SK-N-SH (cell line): ENCODE results near the gene MACROD2. TPM values are rescaled to one million over a fixed set of nuclear protein-coding genes. Genes with fewer than 3 reads are reported as not detected.

Experiments
- CTCF ChIA-PET: fragments of 300-600, 350-600 bp; formaldehyde crosslinking; extraction: SDS; loops from one replicate; lab custom pipeline; 2021; lab: Yijun Ruan, JAX
- POLR2A ChIA-PET: fragments of 350-600 bp; sonication (Branson Sonifier 250); formaldehyde crosslinking; extraction: SDS; loops from one replicate; lab custom pipeline; 2020; ENCODE audit warnings: antibody characterized with exemption, inconsistent platforms; lab: Yijun Ruan, JAX
- DNase-seq: peaks from one replicate; pipeline ENCODE4 v3.0.0; 2012
- H2AFZ ChIP-seq: fragments of 200-600 bp; sonication (generic); 2 replicates; pipeline ENCODE4 v1.8.1; 2016; ENCODE audit warnings: antibody characterized with exemption, mild to moderate bottlenecking, low read depth
- H3F3A ChIP-seq: fragments of 200-600 bp; sonication (generic); replicated peaks from 2 replicates; pipeline ENCODE3; 2016; ENCODE audit warnings: antibody characterized with exemption, mild to moderate bottlenecking; ENCODE audit not compliant: insufficient read depth
- H3K27ac ChIP-seq, 2 experiments: fragments of 200-500 bp in 1 of 2; fragments of 200-600 bp in 1 of 2; sonication (Bioruptor generic) in 1 of 2; sonication (generic), shearing (Covaris generic) in 1 of 2; 2 replicates each; pipeline versions ENCODE4 v1.5.1 to v1.6.1; 2014 to 2016; ENCODE audit warnings: low read depth in 2 of 2, inconsistent platforms in 1 of 2, low read length in 1 of 2, mild to moderate bottlenecking in 1 of 2, mixed read lengths in 1 of 2
- H3K27me3 ChIP-seq: fragments of 200-600 bp; sonication (generic), shearing (Covaris generic); 2 replicates; pipeline ENCODE4 v1.6.1; 2016; ENCODE audit warnings: mixed run types; ENCODE audit not compliant: insufficient read depth
- H3K36me3 ChIP-seq, 2 experiments: fragments of 200-500 bp in 1 of 2; fragments of 200-600 bp in 1 of 2; sonication (Bioruptor generic) in 1 of 2; sonication (generic) in 1 of 2; replicated peaks in 1 of 2; 2 replicates each; pipeline versions ENCODE3 to v1.5.1; 2014 to 2016; ENCODE audit warnings: low read length in 1 of 2, mild to moderate bottlenecking in 1 of 2; ENCODE audit not compliant: insufficient read depth in 2 of 2, control insufficient read depth in 1 of 2
- H3K4me1 ChIP-seq, 2 experiments: fragments of 200-500 bp in 1 of 2; fragments of 200-600 bp in 1 of 2; sonication (Bioruptor generic) in 1 of 2; sonication (generic), shearing (Covaris generic) in 1 of 2; 2 replicates each; pipeline versions ENCODE4 v1.5.1 to v1.6.1; 2014 to 2016; ENCODE audit warnings: low read depth in 1 of 2, low read length in 1 of 2, mixed run types in 1 of 2; ENCODE audit not compliant: insufficient read depth in 2 of 2, control insufficient read depth in 1 of 2
- H3K4me2 ChIP-seq: fragments of 200-600 bp; sonication (generic), shearing (Covaris generic); 2 replicates; pipeline ENCODE4 v1.6.1; 2017; ENCODE audit warnings: mixed run types
- H3K4me3 ChIP-seq, 2 experiments: fragments of 200-500 bp in 1 of 2; fragments of 200-600 bp in 1 of 2; sonication (Bioruptor generic) in 1 of 2; sonication (generic), shearing (Covaris generic) in 1 of 2; 2 replicates each; pipeline versions ENCODE4 v1.5.1 to v1.8.1; 2014 to 2016; ENCODE audit warnings: low read depth in 2 of 2, inconsistent platforms in 1 of 2, low read length in 1 of 2, mild to moderate bottlenecking in 1 of 2, mixed read lengths in 1 of 2, moderate library complexity in 1 of 2
- H3K79me2 ChIP-seq: fragments of 200-600 bp; sonication (generic); 2 replicates; pipeline ENCODE4 v1.8.1; 2017; ENCODE audit warnings: mild to moderate bottlenecking; ENCODE audit not compliant: insufficient read depth
- H3K9ac ChIP-seq: fragments of 200-600 bp; sonication (generic); 2 replicates; pipeline ENCODE4 v1.6.1; 2017; ENCODE audit warnings: mixed run types
- H3K9me2 ChIP-seq: fragments of 200-600 bp; sonication (generic); 2 replicates; pipeline ENCODE4 v1.6.1; 2017; ENCODE audit warnings: mixed run types
- H3K9me3 ChIP-seq: fragments of 200-600 bp; sonication (generic); 2 replicates; pipeline ENCODE4 v1.6.1; 2017; ENCODE audit warnings: mixed run types, mild to moderate bottlenecking, moderate library complexity
- H4K20me1 ChIP-seq: fragments of 200-600 bp; sonication (generic); 2 replicates; pipeline ENCODE4 v1.6.1; 2017; ENCODE audit warnings: mild to moderate bottlenecking, mixed run types; ENCODE audit not compliant: insufficient read depth
- EP300 ChIP-seq, 2 experiments: IDR thresholded peaks; 2 replicates each; pipeline versions ENCODE4 v1.4.0 to v1.6.1; 2012; ENCODE audit warnings: borderline replicate concordance in 1 of 2, low read depth in 1 of 2, low read length in 1 of 2
- FOSL2 ChIP-seq: IDR thresholded peaks from 2 replicates; pipeline ENCODE4 v1.4.0; 2012; ENCODE audit warnings: low read depth, mild to moderate bottlenecking, moderate library complexity, borderline replicate concordance
- FOXJ3 ChIP-seq: sonication (generic); formaldehyde crosslinking; IDR thresholded peaks from 2 replicates; pipeline ENCODE4 v1.5.1; 2020; ENCODE audit warnings: mild to moderate bottlenecking, missing genetic modification reagents
- GABPA ChIP-seq: IDR thresholded peaks from 2 replicates; pipeline ENCODE4 v1.4.0; 2012; ENCODE audit warnings: low read depth, mild to moderate bottlenecking
- GATA2 ChIP-seq: sonication (generic); formaldehyde crosslinking; IDR thresholded peaks from 2 replicates; pipeline ENCODE4 v1.5.0; 2020; ENCODE audit warnings: mild to moderate bottlenecking, missing genetic modification reagents
- JUND ChIP-seq: IDR thresholded peaks from 2 replicates; pipeline ENCODE4 v1.4.0; 2012
- MXI1 ChIP-seq: IDR thresholded peaks from 2 replicates; pipeline ENCODE4 v1.6.1; 2012; ENCODE audit warnings: mild to moderate bottlenecking, low read depth, low read length, improper control_type of control experiment
- NFIC ChIP-seq: IDR thresholded peaks from 2 replicates; pipeline ENCODE4 v1.4.0; 2012; ENCODE audit warnings: borderline replicate concordance
- POLR2AphosphoS5 ChIP-seq: IDR thresholded peaks from 2 replicates; pipeline ENCODE4 v1.6.1; 2012; ENCODE audit warnings: low read depth, low read length
- RFX5 ChIP-seq: IDR thresholded peaks from 2 replicates; pipeline ENCODE4 v1.6.1; 2012; ENCODE audit warnings: mild to moderate bottlenecking, improper control_type of control experiment, low read length
- RXRA ChIP-seq: IDR thresholded peaks from 2 replicates; pipeline ENCODE4 v1.4.0; 2012; ENCODE audit warnings: low read depth, mild to moderate bottlenecking, borderline replicate concordance
- SMC3 ChIP-seq: IDR thresholded peaks from 2 replicates; pipeline ENCODE4 v1.6.1; 2012; ENCODE audit warnings: low read depth, low read length, improper control_type of control experiment
- TAF1 ChIP-seq: IDR thresholded peaks from 2 replicates; pipeline ENCODE4 v1.6.1; 2012; ENCODE audit warnings: low read depth, mild to moderate bottlenecking, low read length, moderate library complexity, borderline replicate concordance
- TCF12 ChIP-seq: IDR thresholded peaks from 2 replicates; pipeline ENCODE4 v1.4.0; 2012
- TEAD4 ChIP-seq: IDR thresholded peaks from 2 replicates; pipeline ENCODE4 v1.4.0; 2012; ENCODE audit warnings: mild to moderate bottlenecking, borderline replicate concordance; ENCODE audit not compliant: insufficient read depth
- YY1 ChIP-seq: IDR thresholded peaks from 2 replicates; pipeline ENCODE4 v1.4.0; 2012; ENCODE audit warnings: low read depth, mild to moderate bottlenecking
- WGBS: methylation state at CpG from one replicate; pipeline ENCODE4 v1.1.6; 2017; ENCODE audit warnings: low lambda C conversion rate; 5-methylcytosine and 5-hydroxymethylcytosine counted together
- polyA plus RNA-seq, 3 experiments: library from polyadenylated mRNA; depleted of rRNA; stranded (reverse); fragments of >200 nt; gene quantifications; 2 replicates each; pipeline ENCODE4 v1.2.3, GENCODE V29; 2012
- TF ChIP-seq, protein P1 (sequence below): IDR thresholded peaks from 2 replicates; pipeline ENCODE4 v1.4.0; 2012; ENCODE audit warnings: low read depth
- TF ChIP-seq, protein P2 (sequence below): fragments of 150-350 bp; IDR thresholded peaks from 2 replicates; pipeline ENCODE4 v1.6.1; 2017; ENCODE audit warnings: antibody characterized with exemption, low read length, low read depth, borderline replicate concordance
- TF ChIP-seq, protein P3 (sequence below): IDR thresholded peaks from 2 replicates; pipeline ENCODE4 v1.4.0; 2012; ENCODE audit warnings: low read depth, borderline replicate concordance
- TF ChIP-seq, protein P4 (sequence below): IDR thresholded peaks from 2 replicates; pipeline ENCODE4 v1.4.0; 2012; ENCODE audit warnings: low read depth, borderline replicate concordance

Gene MACROD2
- polyA plus RNA-seq, 1 of the 3 experiments (the other 2 are of a cell fraction) = 0.33 TPM

DNA sequence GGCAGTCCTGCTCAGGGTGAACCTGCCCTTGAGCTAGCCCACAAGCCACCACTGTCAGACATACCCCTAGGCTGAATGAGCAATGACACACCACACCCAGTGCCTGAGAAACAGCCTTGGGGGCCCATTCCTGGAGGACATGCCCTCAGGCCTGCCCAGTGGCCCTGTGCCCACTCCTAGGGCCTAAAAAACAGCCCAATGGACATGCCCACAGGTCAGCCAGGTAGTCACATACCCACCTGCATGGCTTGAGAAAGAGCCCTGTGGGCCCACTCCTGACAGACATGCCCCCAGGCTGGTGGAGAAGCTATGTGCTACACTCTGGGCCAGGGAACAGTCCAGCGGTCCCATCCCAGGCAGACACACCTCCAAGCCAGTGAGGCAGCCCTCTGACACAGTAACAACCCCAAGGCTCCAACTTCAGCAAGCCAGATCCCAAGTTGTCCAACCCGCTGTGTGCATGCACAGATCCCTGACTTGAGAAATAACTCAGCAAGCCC is 2086.8 kb downstream of the MACROD2 start:
- H3K9me3 ChIP-seq = no peaks in the 10 kb centered on the region
- H3K4me1 ChIP-seq = no peaks in the 10 kb centered on the region
- no peak overlapping the region for H2AFZ ChIP-seq
- ChIA-PET POLR2A (no interaction called here), CTCF (no interaction called here)
- no peaks in the 10 kb centered on the region for H3K36me3 ChIP-seq
- no peak for TF ChIP-seq SMC3
- no peak for TF ChIP-seq YY1
- no peak for TF ChIP-seq MXI1
- TF ChIP-seq, protein P1, sequence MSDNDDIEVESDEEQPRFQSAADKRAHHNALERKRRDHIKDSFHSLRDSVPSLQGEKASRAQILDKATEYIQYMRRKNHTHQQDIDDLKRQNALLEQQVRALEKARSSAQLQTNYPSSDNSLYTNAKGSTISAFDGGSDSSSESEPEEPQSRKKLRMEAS = no peak
- TF ChIP-seq RXRA = no peak
- TF ChIP-seq, protein P2, sequence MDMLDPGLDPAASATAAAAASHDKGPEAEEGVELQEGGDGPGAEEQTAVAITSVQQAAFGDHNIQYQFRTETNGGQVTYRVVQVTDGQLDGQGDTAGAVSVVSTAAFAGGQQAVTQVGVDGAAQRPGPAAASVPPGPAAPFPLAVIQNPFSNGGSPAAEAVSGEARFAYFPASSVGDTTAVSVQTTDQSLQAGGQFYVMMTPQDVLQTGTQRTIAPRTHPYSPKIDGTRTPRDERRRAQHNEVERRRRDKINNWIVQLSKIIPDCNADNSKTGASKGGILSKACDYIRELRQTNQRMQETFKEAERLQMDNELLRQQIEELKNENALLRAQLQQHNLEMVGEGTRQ = no peak
- no peak for TF ChIP-seq POLR2AphosphoS5
- no peak for TF ChIP-seq GATA2 (CRISPR knock-in tag)
- TF ChIP-seq EP300 (IDR thresholded peaks at IDR 0.05; ENCODE audit: borderline replicate concordance in 1 of 2, low read depth in 1 of 2, low read length in 1 of 2) = no peak
- TF ChIP-seq RFX5 = no peak
- TF ChIP-seq GABPA = no peak
- no peak for TF ChIP-seq JUND
- TF ChIP-seq TEAD4 = no peak
- TF ChIP-seq NFIC = no peak
- TF ChIP-seq, protein P3, sequence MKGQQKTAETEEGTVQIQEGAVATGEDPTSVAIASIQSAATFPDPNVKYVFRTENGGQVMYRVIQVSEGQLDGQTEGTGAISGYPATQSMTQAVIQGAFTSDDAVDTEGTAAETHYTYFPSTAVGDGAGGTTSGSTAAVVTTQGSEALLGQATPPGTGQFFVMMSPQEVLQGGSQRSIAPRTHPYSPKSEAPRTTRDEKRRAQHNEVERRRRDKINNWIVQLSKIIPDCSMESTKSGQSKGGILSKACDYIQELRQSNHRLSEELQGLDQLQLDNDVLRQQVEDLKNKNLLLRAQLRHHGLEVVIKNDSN = no peak
- TF ChIP-seq TAF1 = no peak
- TF ChIP-seq, protein P4, sequence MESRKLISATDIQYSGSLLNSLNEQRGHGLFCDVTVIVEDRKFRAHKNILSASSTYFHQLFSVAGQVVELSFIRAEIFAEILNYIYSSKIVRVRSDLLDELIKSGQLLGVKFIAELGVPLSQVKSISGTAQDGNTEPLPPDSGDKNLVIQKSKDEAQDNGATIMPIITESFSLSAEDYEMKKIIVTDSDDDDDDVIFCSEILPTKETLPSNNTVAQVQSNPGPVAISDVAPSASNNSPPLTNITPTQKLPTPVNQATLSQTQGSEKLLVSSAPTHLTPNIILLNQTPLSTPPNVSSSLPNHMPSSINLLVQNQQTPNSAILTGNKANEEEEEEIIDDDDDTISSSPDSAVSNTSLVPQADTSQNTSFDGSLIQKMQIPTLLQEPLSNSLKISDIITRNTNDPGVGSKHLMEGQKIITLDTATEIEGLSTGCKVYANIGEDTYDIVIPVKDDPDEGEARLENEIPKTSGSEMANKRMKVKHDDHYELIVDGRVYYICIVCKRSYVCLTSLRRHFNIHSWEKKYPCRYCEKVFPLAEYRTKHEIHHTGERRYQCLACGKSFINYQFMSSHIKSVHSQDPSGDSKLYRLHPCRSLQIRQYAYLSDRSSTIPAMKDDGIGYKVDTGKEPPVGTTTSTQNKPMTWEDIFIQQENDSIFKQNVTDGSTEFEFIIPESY = no peak
- no peak for TF ChIP-seq FOXJ3 (CRISPR knock-in tag)
- no peak for TF ChIP-seq TCF12
- TF ChIP-seq FOSL2 = no peak
- no peak overlapping the region for H3K9ac ChIP-seq
- H4K20me1 ChIP-seq = no peaks in the 10 kb centered on the region
- H3K27ac ChIP-seq = no peak overlapping the region
- H3K4me3 ChIP-seq = no peak overlapping the region
- H3K9me2 ChIP-seq = no peaks in the 10 kb centered on the region
- no peak for DNase-seq
- H3K27me3 ChIP-seq = no peaks in the 10 kb centered on the region
- H3K79me2 ChIP-seq = no peaks in the 10 kb centered on the region
- no peaks in the 10 kb centered on the region for H3F3A ChIP-seq
- 44% methylated on average over 2 of the region's 2 CpGs for WGBS
- H3K4me2 ChIP-seq = no peak overlapping the region
